ENCODE results near the gene FUT3. TPM values are rescaled to one million over a fixed set of nuclear protein-coding genes. Genes with fewer than 3 reads are reported as not detected.

Gene FUT3
- total RNA-seq, 1 experiment from 2014 or later = 23.9 TPM

DNA sequence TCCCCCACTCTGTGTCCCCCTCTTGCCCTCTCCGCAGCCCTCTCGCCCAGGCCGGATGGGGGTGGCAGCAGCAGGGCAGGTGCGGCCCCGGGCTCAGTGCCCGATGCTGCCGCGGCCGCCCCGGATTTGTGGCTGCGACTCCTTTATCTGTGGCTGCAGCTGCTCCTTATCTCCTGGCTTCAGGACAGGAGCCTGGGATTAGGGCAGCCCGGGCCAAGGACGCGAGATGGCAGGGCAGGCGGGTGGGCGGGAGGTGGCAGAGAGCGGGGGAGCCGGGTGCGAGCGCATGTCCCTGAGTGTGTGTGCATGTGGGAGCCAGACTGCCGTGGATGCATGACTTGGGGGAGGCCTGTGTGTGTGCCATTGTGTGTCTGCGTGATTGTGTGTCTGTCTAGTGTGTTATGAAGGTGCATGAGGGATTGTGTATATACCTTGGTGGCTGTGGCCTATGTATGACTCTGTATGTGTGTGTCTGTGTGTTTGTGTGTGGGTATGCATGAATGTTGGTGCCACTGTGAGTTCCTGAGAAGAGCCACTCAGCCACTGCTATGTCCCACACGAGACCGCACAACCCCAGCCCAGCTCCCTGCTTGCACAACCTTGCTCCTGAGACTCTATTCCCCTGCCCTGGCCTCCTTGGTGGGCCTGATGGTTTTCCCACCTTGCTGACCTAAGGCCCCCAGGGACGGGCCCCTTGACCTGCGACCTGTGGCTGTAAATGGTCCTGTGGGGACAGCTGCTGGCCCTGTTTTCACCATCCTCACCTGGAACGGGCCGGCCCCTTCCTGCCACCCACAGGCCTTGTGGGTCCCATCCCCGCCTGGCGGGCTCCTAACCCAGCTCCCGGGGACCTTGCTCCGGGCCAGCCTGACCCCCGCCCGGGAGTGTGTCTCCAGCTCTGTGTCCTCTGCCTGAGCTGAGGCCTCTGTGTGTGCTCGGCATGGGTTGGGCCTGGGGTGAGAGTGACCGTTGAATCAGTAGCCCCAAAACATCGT lies 51.7 kb downstream of the FUT3 start:
- H3K27me3 ChIP-seq = no peaks in the 10 kb centered on the region
- no peaks in the 10 kb centered on the region for H3K9me3 ChIP-seq (replicated peaks)
- no peaks in the 10 kb centered on the region for H3K36me3 ChIP-seq
- peaks cover 34% of the 10 kb centered on the region for H3K4me1 ChIP-seq
- H3K4me3 ChIP-seq = no peak overlapping the region
- no peak overlapping the region for H3K27ac ChIP-seq
- DNase-seq = peak; percentile 73 to 78

DNA sequence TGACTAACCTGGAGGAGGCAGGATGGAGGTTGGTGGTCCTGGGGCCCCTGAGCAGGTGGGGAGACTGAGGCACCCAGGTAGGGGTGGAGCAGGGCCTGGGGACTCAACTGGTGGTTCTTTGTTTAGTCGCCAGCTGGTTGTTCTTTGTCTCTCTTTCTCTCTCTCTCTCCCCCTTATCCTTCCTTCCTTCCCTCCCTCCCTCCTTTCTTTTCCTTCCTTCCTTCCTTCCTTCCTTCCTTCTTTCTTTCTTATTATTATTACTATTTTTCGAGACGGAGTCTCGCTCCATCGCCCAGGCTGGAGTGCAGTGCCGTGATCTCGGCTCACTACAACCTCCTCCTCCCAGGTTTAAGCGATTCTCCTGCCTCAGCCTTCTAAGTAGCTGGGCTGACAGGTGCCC lies 53.0 kb downstream of the FUT3 start:
- Histone ChIP-seq H3K9me3 (replicated peaks) (no peaks in the 10 kb centered on the region), H3K4me3 (no peak overlapping the region), H3K27ac (no peak overlapping the region), H3K36me3 (no peaks in the 10 kb centered on the region), H3K4me1 (peaks cover 26% of the 10 kb centered on the region), H3K27me3 (no peaks in the 10 kb centered on the region)
- no peak for DNase-seq

DNA sequence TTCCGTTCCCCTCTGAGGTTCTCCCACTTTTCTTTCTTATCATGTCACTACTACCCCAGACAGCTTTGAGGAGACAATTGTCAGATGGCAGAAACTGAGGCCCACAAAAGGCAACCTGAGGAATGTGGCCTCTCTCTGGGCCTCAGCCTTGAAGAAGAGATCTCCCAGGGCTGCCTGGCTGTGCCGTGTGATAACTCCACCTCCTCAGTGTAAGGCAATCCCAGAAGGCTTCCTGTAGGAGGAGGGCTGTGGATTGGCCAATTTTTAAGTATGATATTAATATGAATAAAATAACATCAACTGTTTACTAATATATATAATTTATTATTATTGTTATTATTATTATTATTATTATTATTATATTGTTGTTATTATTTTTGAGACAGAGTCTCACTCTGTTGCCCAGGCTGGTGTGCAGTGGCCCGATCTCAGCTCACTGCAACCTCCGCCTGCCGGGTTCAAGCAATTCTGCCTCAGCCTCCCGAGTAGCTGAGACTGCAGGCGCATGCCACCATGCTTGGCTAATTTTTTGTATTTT lies 55.8 kb downstream of the FUT3 start:
- Histone ChIP-seq H3K27me3 (no peaks in the 10 kb centered on the region), H3K36me3 (no peaks in the 10 kb centered on the region), H3K27ac (no peak overlapping the region), H3K4me1 (peaks cover 19% of the 10 kb centered on the region), H3K9me3 (replicated peaks) (no peaks in the 10 kb centered on the region), H3K4me3 (no peak overlapping the region)
- DNase-seq = no peak

DNA sequence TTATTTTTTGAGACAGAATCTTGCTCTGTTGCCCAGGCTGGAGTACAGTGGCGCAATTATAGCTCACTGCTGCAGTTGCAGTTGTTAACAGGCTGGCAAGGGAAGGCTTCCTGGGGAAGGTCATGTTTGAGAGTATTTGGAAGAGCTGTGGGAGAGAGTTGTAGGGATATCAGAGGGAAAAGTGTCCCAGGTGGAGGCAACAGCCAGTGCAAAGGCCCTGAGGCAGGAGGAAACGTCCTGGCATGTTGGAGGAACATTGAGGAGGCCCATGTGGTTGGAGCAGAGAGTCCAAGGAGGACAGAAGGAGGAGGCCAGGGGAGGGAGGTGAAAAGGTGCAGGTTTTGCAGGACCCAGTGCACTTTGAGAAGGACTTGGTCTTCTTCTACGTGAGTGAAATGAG lies 58.1 kb downstream of the FUT3 start:
- no peak overlapping the region for H3K4me3 ChIP-seq
- H3K27me3 ChIP-seq = no peaks in the 10 kb centered on the region
- peaks cover 9% of the 10 kb centered on the region for H3K36me3 ChIP-seq
- no peaks in the 10 kb centered on the region for H3K4me1 ChIP-seq
- H3K27ac ChIP-seq = no peak overlapping the region
- no peak for DNase-seq
- no peaks in the 10 kb centered on the region for H3K9me3 ChIP-seq (replicated peaks)

Other genes with a start within 250 kb of the FUT3 start
- gene SAFB2, start 228.7 kb downstream of the FUT3 start, total RNA-seq (2014; rRNA removed; shearing (Covaris generic)) = 32.6 and 41.8 TPM in 2 replicates
- gene SAFB, start 228.4 kb downstream of the FUT3 start, total RNA-seq (2014; rRNA removed; shearing (Covaris generic)) = 78.9 and 106 TPM in 2 replicates
- gene MICOS13, start 170.9 kb downstream of the FUT3 start, total RNA-seq (2014; rRNA removed; shearing (Covaris generic)) = 33.0 and 45.6 TPM in 2 replicates
- gene HSD11B1L, start 170.4 kb downstream of the FUT3 start, total RNA-seq (2014; rRNA removed; shearing (Covaris generic)) = 0.89 and 1.3 TPM in 2 replicates
- 510 and 695 TPM in 2 replicates for gene RPL36, start 161.2 kb downstream of the FUT3 start, total RNA-seq (2014; rRNA removed; shearing (Covaris generic))
- 53.5 and 54.0 TPM in 2 replicates for gene LONP1, start 131.3 kb downstream of the FUT3 start, total RNA-seq (2014; rRNA removed; shearing (Covaris generic))
- not detected in 2 replicates for gene CATSPERD, start 130.8 kb downstream of the FUT3 start, total RNA-seq (2014; rRNA removed; shearing (Covaris generic))
- 1.7 and 2.1 TPM in 2 replicates for gene PRR22, start 66.7 kb downstream of the FUT3 start, total RNA-seq (2014; rRNA removed; shearing (Covaris generic))
- gene DUS3L, start 60.3 kb downstream of the FUT3 start, total RNA-seq (2014; rRNA removed; shearing (Covaris generic)) = 28.2 and 29.1 TPM in 2 replicates
- 21.5 and 23.6 TPM in 2 replicates for gene NRTN, start 46.4 kb downstream of the FUT3 start, total RNA-seq (2014; rRNA removed; shearing (Covaris generic))
- 2.0 TPM in 2 replicates for gene FUT6, start 11.7 kb downstream of the FUT3 start, total RNA-seq (2014; rRNA removed; shearing (Covaris generic))
- gene FUT5, start 19.1 kb upstream of the FUT3 start, total RNA-seq (2014; rRNA removed; shearing (Covaris generic)) = 0.61 and 0.94 TPM in 2 replicates
- gene NDUFA11, start 52.3 kb upstream of the FUT3 start, total RNA-seq (2014; rRNA removed; shearing (Covaris generic)) = 245 and 307 TPM in 2 replicates
- 0.94 and 1.3 TPM in 2 replicates for gene VMAC, start 53.4 kb upstream of the FUT3 start, total RNA-seq (2014; rRNA removed; shearing (Covaris generic))
- 0.73 and 1.9 TPM in 2 replicates for gene CAPS, start 62.8 kb upstream of the FUT3 start, total RNA-seq (2014; rRNA removed; shearing (Covaris generic))
- 74.8 and 76.5 TPM in 2 replicates for gene RANBP3, start 126.7 kb upstream of the FUT3 start, total RNA-seq (2014; rRNA removed; shearing (Covaris generic))

All from SJCRH30 (cell line).